Cardiac fibroblast (primary cell): Measurements from ENCODE around the gene LRMDA.

Source experiments
- DNase-seq, 2 donors: peaks; one replicate each; pipeline versions ENCODE4 v3.0.0 to v3.0.0-alpha.2; 2010; ENCODE audit warnings: low read depth in 2 of 2
- H3K4me3 ChIP-seq, 2 donors: replicated peaks in 1 of 2; 1 replicate in 1 of 2; 2 replicates in 1 of 2; pipeline ENCODE4 v1.5.1; 2011; ENCODE audit warnings: low read depth in 2 of 2, low read length in 2 of 2, mild to moderate bottlenecking in 2 of 2, moderate library complexity in 1 of 2
- CTCF ChIP-seq: IDR thresholded peaks from one replicate; pipeline ENCODE4 v1.5.1; 2011; ENCODE audit warnings: low read depth, mild to moderate bottlenecking, low read length, inconsistent platforms

LRMDA gene

DNA sequence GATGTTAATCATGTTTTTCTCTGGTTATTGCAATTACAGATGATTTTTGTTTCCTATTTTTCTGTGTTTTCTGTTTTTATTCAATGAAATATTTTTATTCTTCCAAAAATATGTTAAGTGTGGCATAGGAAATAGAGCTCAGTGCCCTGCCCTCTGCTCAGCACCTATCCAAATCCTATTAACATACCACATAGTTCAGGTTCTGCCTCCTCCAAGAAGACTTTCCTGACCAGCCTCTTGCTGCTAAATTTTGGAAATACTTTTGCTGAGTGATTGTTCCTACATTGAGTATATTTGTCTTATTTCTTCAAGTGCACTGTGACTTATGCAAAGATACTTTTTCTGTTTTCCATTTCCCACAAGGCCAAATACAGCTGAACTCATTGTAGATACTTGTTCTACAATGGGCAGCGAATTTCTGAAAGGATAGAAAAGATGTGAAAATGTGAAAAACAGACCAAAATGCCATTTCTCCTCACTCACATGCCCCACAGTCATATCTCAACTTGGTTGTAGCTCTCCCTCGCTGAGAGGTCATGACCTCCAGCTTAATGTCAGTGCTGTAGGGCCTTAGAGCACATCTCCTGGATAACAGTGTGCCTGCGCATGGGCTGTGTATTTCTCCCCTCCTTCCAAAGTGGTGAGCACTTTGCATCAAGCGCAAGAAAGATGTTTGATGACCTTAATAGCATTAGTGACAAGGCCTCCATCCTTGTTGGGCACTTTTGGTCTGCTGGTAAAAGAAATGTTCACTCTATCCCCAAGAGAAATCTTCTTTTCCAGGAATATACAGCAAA is 677.3 kb downstream of the LRMDA start:
- H3K4me3 ChIP-seq: no peak overlapping the region
- no peak for TF ChIP-seq CTCF
- DNase-seq: no peak

- TF ChIP-seq CTCF: no peak
- no peak overlapping the region for H3K4me3 ChIP-seq
- no peak for DNase-seq
Observed at GRCh38 chr10:76111404-76111803, 680.0 kb downstream of the LRMDA start.

GRCh38 chr10:76111986-76112825 is 680.8 kb downstream of the LRMDA start:
- H3K4me3 ChIP-seq: no peak overlapping the region
- DNase-seq: no peak
- TF ChIP-seq CTCF: no peak

- no peak for TF ChIP-seq CTCF
- no peak overlapping the region for H3K4me3 ChIP-seq
- no peak for DNase-seq
Observed at GRCh38 chr10:76112826-76113150, 681.4 kb downstream of the LRMDA start.

GRCh38 chr10:76113952-76114351 is 682.5 kb downstream of the LRMDA start:
- no peak for TF ChIP-seq CTCF
- DNase-seq: no peak
- no peak overlapping the region for H3K4me3 ChIP-seq

DNA sequence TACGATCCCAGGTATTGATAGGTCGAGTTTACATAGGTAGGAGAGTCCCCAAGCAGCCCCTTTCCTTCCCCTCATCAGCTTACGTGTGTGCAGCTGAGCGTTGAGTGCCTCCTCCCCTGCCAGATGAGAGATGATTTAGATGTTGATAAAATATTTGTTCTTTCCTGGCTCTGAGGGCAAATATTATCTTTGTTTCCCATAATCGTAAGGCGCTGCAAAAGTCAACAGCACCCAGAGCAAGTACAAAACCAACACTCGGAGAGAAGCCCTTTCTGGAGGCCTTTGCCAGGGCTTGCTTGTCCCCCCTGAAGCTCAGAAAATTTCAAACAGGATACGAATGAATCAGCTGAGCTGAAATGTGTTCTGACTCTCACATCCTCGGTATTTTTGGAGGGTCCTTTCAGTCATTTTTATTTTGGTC is 683.2 kb downstream of the LRMDA start:
- TF ChIP-seq CTCF: no peak
- H3K4me3 ChIP-seq: no peak overlapping the region
- DNase-seq: no peak
